OCI-LY1 (cell line): ENCODE measurements around the gene SYT1.

Experiments used
- CTCF ChIP-seq: fragments of 200-600 bp; sonication (generic), shearing (Covaris generic); IDR thresholded peaks from 2 replicates; pipeline ENCODE4 v1.5.1; 2017; ENCODE audit warnings: mild to moderate bottlenecking, antibody characterized with exemption, low read length, moderate library complexity, mixed read lengths
- EZH2 ChIP-seq: fragments of 200-600 bp; sonication (generic), shearing (Covaris generic); IDR thresholded peaks from 2 replicates; pipeline ENCODE4 v1.8.0; 2017; ENCODE audit warnings: borderline replicate concordance, mixed run types, mild to moderate bottlenecking, antibody characterized with exemption, low read length, moderate library complexity, mixed read lengths

- TF ChIP-seq CTCF = no peak
- no peak for TF ChIP-seq EZH2
Measured at GRCh38 chr12:79053394-79053793, 188.8 kb downstream of the SYT1 start.
